ENCODE measurements around the gene PHF8. TPM values are rescaled to one million over a fixed set of nuclear protein-coding genes. Genes with fewer than 3 reads are reported as not detected.

The PHF8 gene
- total RNA-seq, 5 donors from 2014 or later (not counting 1 experiment from before 2014, with no cell fraction given): 52.3 to 68.1 (median 63.7) TPM

DNA sequence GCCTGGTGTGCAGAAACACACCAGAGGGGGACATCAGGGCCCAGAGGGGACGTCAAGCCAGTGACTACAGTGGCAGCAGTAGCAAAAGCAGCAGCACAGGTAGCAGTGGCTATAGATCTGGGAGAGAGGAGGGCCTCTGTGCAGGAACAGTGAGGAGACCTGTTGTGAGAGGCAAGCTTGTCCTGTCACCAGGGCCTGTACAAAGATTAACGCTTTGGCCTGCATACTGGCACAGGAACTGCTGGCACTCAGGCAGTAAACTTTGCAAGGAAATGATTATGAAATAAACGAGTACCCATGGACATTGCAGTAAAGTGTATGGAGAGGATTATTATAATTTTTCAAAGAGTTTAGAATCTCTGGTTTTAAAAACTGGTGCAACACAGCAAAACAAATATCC is 5.5 kb upstream of the PHF8 start:
- Histone ChIP-seq H3K4me3 (ENCODE audit: control insufficient read depth in 1 of 2, extremely low read depth in 1 of 2, low read length in 1 of 2) (no peak overlapping the region), H3K9me3 (no peaks in the 10 kb centered on the region), H3K36me3 (ENCODE audit: control insufficient read depth in 2 of 2, extremely low read depth in 1 of 2, insufficient read depth in 1 of 2, low read length in 1 of 2) (no peaks in the 10 kb centered on the region), H3K4me1 (ENCODE audit: control insufficient read depth in 1 of 2, extremely low read depth in 1 of 2, insufficient read depth in 2 of 2, low read length in 2 of 2) (peaks cover 7% of the 10 kb centered on the region in 2 experiments), H3K27ac (ENCODE audit: low read length) (no peak overlapping the region), H3K27me3 (replicated peaks in 1 of 2; ENCODE audit: control insufficient read depth in 2 of 2, extremely low read depth in 1 of 2, insufficient read depth in 2 of 2, low read length in 1 of 2) (no peaks in the 10 kb centered on the region)
- peaks cover 7 to 11% (median 9%) of the 10 kb centered on the region in 3 donors for H3K4me1 Mint-ChIP-seq
- POLR2A ChIA-PET: no interaction called here
- no peak overlapping the region for H3K27ac Mint-ChIP-seq
- DNase-seq (no peak), ATAC-seq (replicated peaks in 1 of 4) (no peak)
- no peak overlapping the region for H3K4me3 Mint-ChIP-seq
- CTCF ChIA-PET: no interaction called here
- H3K36me3 Mint-ChIP-seq: no peaks in the 10 kb centered on the region
- peaks cover 0 to 10% of the 10 kb centered on the region in 2 donors for H3K27me3 Mint-ChIP-seq
- 60% methylated on average over 1 of the region's 3 CpGs for WGBS (ENCODE audit: insufficient coverage)
- no peaks in the 10 kb centered on the region for H3K9me3 Mint-ChIP-seq

DNA sequence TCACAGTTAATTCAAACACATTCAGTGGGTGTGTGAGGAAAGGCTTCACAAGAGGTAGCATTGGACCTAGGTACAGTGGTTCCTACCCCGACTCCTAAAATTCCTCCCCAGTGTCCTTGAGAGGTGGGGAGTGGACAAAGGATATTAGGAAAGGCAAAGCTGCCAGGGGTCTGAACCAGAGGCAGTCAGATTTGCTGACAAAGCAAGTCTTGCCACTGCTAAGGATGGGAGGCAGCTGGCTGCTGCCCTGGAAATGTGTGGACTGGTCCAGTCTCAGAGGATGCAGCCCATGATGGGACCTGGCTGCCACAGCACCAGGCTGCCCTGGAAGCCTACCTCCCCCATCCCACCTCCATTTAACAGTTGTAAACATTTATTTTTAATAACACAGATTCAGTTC is 4.1 kb upstream of the PHF8 start:
- no peak for DNase-seq
- ATAC-seq (replicated peaks in 1 of 4): no peak
- WGBS (ENCODE audit: insufficient coverage): no CpG with 5 or more reads among the region's 1 CpG
- no peaks in the 10 kb centered on the region for H3K9me3 ChIP-seq
- ChIA-PET POLR2A (interaction anchor here in 1 of 2 donors (0.7 kb wide), 1 partner anchor 294 kb away, joined by 3 read pairs; no protein-coding TSS in a partner anchor), CTCF (no interaction called here)
- no peaks in the 10 kb centered on the region for H3K27me3 ChIP-seq (replicated peaks in 1 of 2; ENCODE audit: control insufficient read depth in 2 of 2, extremely low read depth in 1 of 2, insufficient read depth in 2 of 2, low read length in 1 of 2)
- no peak overlapping the region for H3K4me3 ChIP-seq (ENCODE audit: control insufficient read depth in 1 of 2, extremely low read depth in 1 of 2, low read length in 1 of 2)
- no peak overlapping the region for H3K4me3 Mint-ChIP-seq
- peaks cover 8 to 12% (median 9%) of the 10 kb centered on the region in 3 donors for H3K4me1 Mint-ChIP-seq
- H3K36me3 ChIP-seq (ENCODE audit: control insufficient read depth in 2 of 2, extremely low read depth in 1 of 2, insufficient read depth in 1 of 2, low read length in 1 of 2): no peaks in the 10 kb centered on the region
- peaks cover 7 to 8% of the 10 kb centered on the region in 2 experiments for H3K4me1 ChIP-seq (ENCODE audit: control insufficient read depth in 1 of 2, extremely low read depth in 1 of 2, insufficient read depth in 2 of 2, low read length in 2 of 2)
- no peaks in the 10 kb centered on the region for H3K9me3 Mint-ChIP-seq
- H3K27ac ChIP-seq (ENCODE audit: low read length): no peak overlapping the region
- H3K27ac Mint-ChIP-seq: no peak overlapping the region
- H3K27me3 Mint-ChIP-seq: peaks cover 0 to 10% of the 10 kb centered on the region in 2 donors
- H3K36me3 Mint-ChIP-seq: no peaks in the 10 kb centered on the region

DNA sequence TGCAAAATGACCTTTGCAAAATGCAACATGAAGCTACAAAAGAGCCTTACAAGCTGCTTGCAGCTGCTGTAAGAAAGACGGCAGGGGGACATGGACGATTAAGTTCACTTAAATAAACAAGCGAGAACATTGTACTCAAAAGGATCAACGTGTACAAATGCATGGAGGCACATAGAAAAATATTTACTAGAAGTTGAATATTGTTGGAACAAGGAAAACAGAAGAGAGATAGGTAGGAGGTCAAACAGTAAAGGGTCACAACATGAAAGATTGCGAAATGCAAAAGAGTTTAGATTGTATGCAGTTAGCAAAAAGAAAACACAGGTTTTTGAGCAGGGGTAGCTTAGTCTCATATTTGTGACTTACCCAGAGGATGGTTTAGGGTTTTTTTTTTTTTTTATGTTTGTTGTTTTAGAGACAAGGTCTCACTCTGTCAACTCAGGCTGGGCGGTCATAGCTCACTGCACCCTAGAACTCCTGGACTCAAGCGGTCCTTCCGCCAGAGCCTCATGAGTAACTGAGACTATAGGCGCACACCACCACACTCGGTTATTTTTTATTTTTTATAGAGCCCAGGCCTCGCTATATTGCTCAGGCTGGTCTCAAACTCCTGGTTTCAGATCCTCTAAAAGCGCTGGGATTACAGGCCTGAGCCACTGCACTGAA is 1.4 kb upstream of the PHF8 start:
- 90% methylated on average over 4 of the region's 12 CpGs for WGBS (ENCODE audit: insufficient coverage)
- H3K4me3 Mint-ChIP-seq: peak overlapping the region in 2 of 3 donors; percentile 94 to 96
- CTCF ChIA-PET: interaction anchor here in 1 of 2 donors (0.5 to 0.6 kb wide), 2 partner anchors 138 to 1014 kb away, joined by 4 to 6 read pairs; no protein-coding TSS in a partner anchor

GRCh38 chrX:54044877-54045338 is 635 bp upstream of the PHF8 start:
- Histone ChIP-seq H3K4me1 (ENCODE audit: control insufficient read depth in 1 of 2, extremely low read depth in 1 of 2, insufficient read depth in 2 of 2, low read length in 2 of 2) (peaks cover 10 to 13% of the 10 kb centered on the region in 2 experiments), H3K9me3 (no peaks in the 10 kb centered on the region), H3K27ac (ENCODE audit: low read length) (peak overlapping the region; percentile 93), H3K4me3 (ENCODE audit: control insufficient read depth in 1 of 2, extremely low read depth in 1 of 2, low read length in 1 of 2) (peak overlapping the region; percentile 39 to 75), H3K36me3 (ENCODE audit: control insufficient read depth in 2 of 2, extremely low read depth in 1 of 2, insufficient read depth in 1 of 2, low read length in 1 of 2) (peaks cover 0 to 15% of the 10 kb centered on the region in 2 donors), H3K27me3 (replicated peaks in 1 of 2; ENCODE audit: control insufficient read depth in 2 of 2, extremely low read depth in 1 of 2, insufficient read depth in 2 of 2, low read length in 1 of 2) (no peaks in the 10 kb centered on the region)
- H3K4me3 Mint-ChIP-seq: peak overlapping the region; percentile 91 to 96 (median 94)
- CTCF ChIA-PET: interaction anchor here in 1 of 2 donors (2.2 kb wide), 1 partner anchor 1673 kb away, joined by 4 read pairs; the partner anchor contains the start of gene RRAGB
- ATAC-seq (replicated peaks in 1 of 4): no peak
- POLR2A ChIA-PET: interaction anchor here (0.6 to 1.5 kb wide), 5 partner anchors 139 to 838 kb away, joined by 3 to 13 read pairs (median 4); partner anchors contain the start of genes RIBC1 (in 1 of the 2) and SMC1A (in 1 of the 2)
- DNase-seq: no peak
- peaks cover 11% of the 10 kb centered on the region for H3K36me3 Mint-ChIP-seq
- WGBS (ENCODE audit: insufficient coverage): 0% methylated on average over 5 of the region's 10 CpGs
- H3K27ac Mint-ChIP-seq: peak overlapping the region; percentile 96 to 98
- H3K4me1 Mint-ChIP-seq: peaks cover 17 to 27% (median 22%) of the 10 kb centered on the region in 3 donors
- peaks cover 0 to 10% of the 10 kb centered on the region in 2 donors for H3K27me3 Mint-ChIP-seq
- H3K9me3 Mint-ChIP-seq: no peaks in the 10 kb centered on the region

More for the DNA sequence above, 1.4 kb upstream of the PHF8 start:
- ATAC-seq (replicated peaks in 1 of 4) (no peak), DNase-seq (no peak)
- Mint-ChIP-seq H3K27ac (peak overlapping the region; percentile 96 to 98), H3K4me1 (peaks cover 11 to 23% (median 18%) of the 10 kb centered on the region in 3 donors), H3K27me3 (peaks cover 0 to 10% of the 10 kb centered on the region in 2 donors), H3K9me3 (no peaks in the 10 kb centered on the region), H3K36me3 (peaks cover 7% of the 10 kb centered on the region)
- POLR2A ChIA-PET: interaction anchor here in 1 of 2 donors (1.5 kb wide), 1 partner anchor 623 kb away, joined by 4 read pairs; the partner anchor contains the start of genes RIBC1 and SMC1A
- Histone ChIP-seq H3K27ac (ENCODE audit: low read length) (peak overlapping the region; percentile 93), H3K36me3 (ENCODE audit: control insufficient read depth in 2 of 2, extremely low read depth in 1 of 2, insufficient read depth in 1 of 2, low read length in 1 of 2) (peaks cover 0 to 7% of the 10 kb centered on the region in 2 donors), H3K4me3 (ENCODE audit: control insufficient read depth in 1 of 2, extremely low read depth in 1 of 2, low read length in 1 of 2) (no peak overlapping the region), H3K4me1 (ENCODE audit: control insufficient read depth in 1 of 2, extremely low read depth in 1 of 2, insufficient read depth in 2 of 2, low read length in 2 of 2) (peaks cover 10 to 13% of the 10 kb centered on the region in 2 experiments), H3K9me3 (no peaks in the 10 kb centered on the region), H3K27me3 (replicated peaks in 1 of 2; ENCODE audit: control insufficient read depth in 2 of 2, extremely low read depth in 1 of 2, insufficient read depth in 2 of 2, low read length in 1 of 2) (no peaks in the 10 kb centered on the region)

- ChIA-PET POLR2A (interaction anchor here in 1 of 2 donors (1.3 kb wide), 1 partner anchor 360 kb away, joined by 4 read pairs; no protein-coding TSS in a partner anchor), CTCF (interaction anchor here in 1 of 2 donors (0.6 to 2.2 kb wide), 3 partner anchors 408 to 1674 kb away, joined by 4 to 10 read pairs (median 4); partner anchors contain the start of gene RRAGB)
- Mint-ChIP-seq H3K27ac (peak overlapping the region; percentile 98), H3K36me3 (peaks cover 11% of the 10 kb centered on the region), H3K9me3 (no peaks in the 10 kb centered on the region), H3K4me3 (peak overlapping the region; percentile 91 to 96 (median 94)), H3K27me3 (peaks cover 0 to 10% of the 10 kb centered on the region in 2 donors), H3K4me1 (peaks cover 17 to 27% (median 23%) of the 10 kb centered on the region in 3 donors)
- Histone ChIP-seq H3K9me3 (no peaks in the 10 kb centered on the region), H3K4me3 (ENCODE audit: control insufficient read depth in 1 of 2, extremely low read depth in 1 of 2, low read length in 1 of 2) (peak overlapping the region; percentile 59 to 75), H3K27ac (ENCODE audit: low read length) (peak overlapping the region; percentile 93), H3K4me1 (ENCODE audit: control insufficient read depth in 1 of 2, extremely low read depth in 1 of 2, insufficient read depth in 2 of 2, low read length in 2 of 2) (peaks cover 10 to 13% of the 10 kb centered on the region in 2 experiments), H3K36me3 (ENCODE audit: control insufficient read depth in 2 of 2, extremely low read depth in 1 of 2, insufficient read depth in 1 of 2, low read length in 1 of 2) (peaks cover 0 to 18% of the 10 kb centered on the region in 2 donors), H3K27me3 (replicated peaks in 1 of 2; ENCODE audit: control insufficient read depth in 2 of 2, extremely low read depth in 1 of 2, insufficient read depth in 2 of 2, low read length in 1 of 2) (no peaks in the 10 kb centered on the region)
- peak in 23 of 35 experiments; percentile 2 to 59 (median 12) for DNase-seq
- WGBS (ENCODE audit: insufficient coverage): 0% methylated on average over 21 of the region's 43 CpGs
- peak; percentile 8 to 30 (median 26) for ATAC-seq (replicated peaks in 1 of 4)
These were observed 640 bp downstream of the PHF8 start for GRCh38 chrX:54043541-54044125.

DNA sequence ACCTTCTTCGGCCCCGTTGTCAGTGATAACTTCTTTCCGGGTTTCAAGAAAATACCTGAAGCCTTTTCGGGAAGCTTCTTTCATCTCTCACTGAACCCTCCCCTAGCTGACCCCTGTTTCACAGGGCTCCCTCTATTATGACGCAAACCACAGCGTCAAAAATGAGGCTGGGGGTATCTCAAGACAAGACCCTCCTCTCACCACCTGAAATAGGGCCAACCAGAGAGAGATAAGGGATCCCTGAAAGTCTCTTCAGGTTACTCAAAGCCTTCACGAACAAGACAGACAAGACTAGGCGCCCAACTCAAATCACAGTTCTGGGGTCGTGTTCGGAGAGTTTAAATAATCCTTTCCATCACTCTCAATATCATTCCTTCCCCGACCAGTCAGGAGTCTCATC is 1.2 kb downstream of the PHF8 start:
- POLR2A ChIA-PET: interaction anchor here in 1 of 2 donors (1.3 kb wide), 1 partner anchor 359 kb away, joined by 4 read pairs; no protein-coding TSS in a partner anchor
- peaks cover 11% of the 10 kb centered on the region for H3K36me3 Mint-ChIP-seq
- H3K4me1 Mint-ChIP-seq: peaks cover 17 to 27% (median 23%) of the 10 kb centered on the region in 3 donors
- peaks cover 10 to 13% of the 10 kb centered on the region in 2 experiments for H3K4me1 ChIP-seq (ENCODE audit: control insufficient read depth in 1 of 2, extremely low read depth in 1 of 2, insufficient read depth in 2 of 2, low read length in 2 of 2)
- no peaks in the 10 kb centered on the region for H3K27me3 ChIP-seq (replicated peaks in 1 of 2; ENCODE audit: control insufficient read depth in 2 of 2, extremely low read depth in 1 of 2, insufficient read depth in 2 of 2, low read length in 1 of 2)
- CTCF ChIA-PET: interaction anchor here in 1 of 2 donors (0.6 to 2.2 kb wide), 9 partner anchors 140 to 1674 kb away, joined by 3 to 10 read pairs (median 4); partner anchors contain the start of genes FAM120C and RRAGB
- H3K4me3 ChIP-seq (ENCODE audit: control insufficient read depth in 1 of 2, extremely low read depth in 1 of 2, low read length in 1 of 2): peak overlapping the region; percentile 59 to 75
- DNase-seq (peak in 2 of 35 experiments; percentile 1 to 18), ATAC-seq (replicated peaks in 1 of 4) (no peak)
- peaks cover 0 to 24% of the 10 kb centered on the region in 2 donors for H3K36me3 ChIP-seq (ENCODE audit: control insufficient read depth in 2 of 2, extremely low read depth in 1 of 2, insufficient read depth in 1 of 2, low read length in 1 of 2)
- H3K27me3 Mint-ChIP-seq: peaks cover 0 to 10% of the 10 kb centered on the region in 2 donors
- peak overlapping the region; percentile 91 to 96 (median 94) for H3K4me3 Mint-ChIP-seq
- peak overlapping the region; percentile 93 for H3K27ac ChIP-seq (ENCODE audit: low read length)
- H3K9me3 Mint-ChIP-seq: no peaks in the 10 kb centered on the region
- H3K27ac Mint-ChIP-seq: peak overlapping the region; percentile 98
- H3K9me3 ChIP-seq: no peaks in the 10 kb centered on the region
- no CpG with 5 or more reads among the region's 11 CpGs for WGBS (ENCODE audit: insufficient coverage)

Measured in T-cell (primary cell).